ENCODE data around the gene ASB5. TPM values are rescaled to one million over a fixed set of nuclear protein-coding genes. Genes with fewer than 3 reads are reported as not detected.

The ASB5 gene
- total and polyA plus RNA-seq, 2 of the 8 experiments (the other 6 are each of a cell fraction or from before 2014, with no cell fraction given) = 0.02 TPM; not detected in 1

- no peak overlapping the region; the same call in 1 of the 2 replicates for H2BK12ac ChIP-seq (ENCODE audit: low read depth, low read length)
- H3K14ac ChIP-seq (ENCODE audit: insufficient read length) = no peak overlapping the region
- no peak overlapping the region for H3K27ac ChIP-seq (ENCODE audit: low read depth, low read length)
- no peaks in the 10 kb centered on the region for H3K23me2 ChIP-seq (ENCODE audit: low read depth, low read length)
- H3K23ac ChIP-seq (ENCODE audit: insufficient read length) = no peak overlapping the region
- no peak overlapping the region; the same call in 1 of the 2 replicates for H2BK5ac ChIP-seq (ENCODE audit: low read depth, low read length)
- H3K4ac ChIP-seq (replicated peaks; ENCODE audit: insufficient read length, low read depth, low read length) = no peak overlapping the region
- H2BK20ac ChIP-seq (ENCODE audit: low read length) = no peak overlapping the region
- H3K4me3 ChIP-seq (ENCODE audit: extremely low read depth in 1 of 4, insufficient read depth in 2 of 4, low read depth in 3 of 4, low read length in 4 of 4) = no peak overlapping the region
- no peak overlapping the region for H3K18ac ChIP-seq (ENCODE audit: extremely low read depth, low read length)
- no peaks in the 10 kb centered on the region for H3K36me3 ChIP-seq (ENCODE audit: control insufficient read depth in 2 of 4, insufficient read depth in 4 of 4, low read length in 3 of 4)
- H3K56ac ChIP-seq (replicated peaks; ENCODE audit: insufficient read length, low read depth, low read length) = no peak overlapping the region
- no peak for FAIRE-seq
- no peaks in the 10 kb centered on the region for H4K20me1 ChIP-seq (replicated peaks in 1 of 2; ENCODE audit: control insufficient read depth in 1 of 2, insufficient read depth in 2 of 2, low read length in 2 of 2)
- H3K79me1 ChIP-seq (ENCODE audit: low read depth, low read length) = no peaks in the 10 kb centered on the region
- DNase-seq (ENCODE audit: low read depth in 1 of 2, low spot score in 2 of 2) = peak in 1 of 2 experiments; percentile 17
- POLR2A ChIA-PET (ENCODE audit: partially characterized antibody) = no interaction called here
- 0 out of 2 replicates have a peak overlapping the region, but pooled peaks have one; percentile 83 for H2BK15ac ChIP-seq (ENCODE audit: low read length)
- no peak overlapping the region for H4K91ac ChIP-seq (replicated peaks; ENCODE audit: insufficient read length, low read length)
- no peaks in the 10 kb centered on the region for H3K79me2 ChIP-seq (ENCODE audit: control insufficient read depth in 1 of 2, insufficient read depth in 2 of 2, low read length in 2 of 2)
- no peak overlapping the region for H4K8ac ChIP-seq (ENCODE audit: extremely low read depth, insufficient read depth, low read length)
- H2AFZ ChIP-seq (ENCODE audit: low read length) = peak overlapping the region; percentile 95
- no peak overlapping the region for H3K9ac ChIP-seq (replicated peaks in 1 of 4; ENCODE audit: extremely low read depth in 1 of 4, low read depth in 3 of 4, low read length in 3 of 4)
- WGBS, 2 experiments (ENCODE audit: extremely low coverage in 1 of 2, insufficient coverage in 1 of 2, insufficient read length in 1 of 2, insufficient replicate concordance in 2 of 2, low coverage in 1 of 2, low lambda C conversion rate in 2 of 2, missing lambda C conversion rate in 1 of 2) = 78% methylated on average over 12 of the region's 13 CpGs; no CpG with 5 or more reads in 1 of the 2 experiments
- peaks cover 0 to 5% (median 2%) of the 10 kb centered on the region in 4 experiments; a peak in 3 of 7 replicates for H3K4me1 ChIP-seq (replicated peaks in 1 of 4; ENCODE audit: control insufficient read depth in 3 of 4, insufficient read depth in 4 of 4, low read length in 3 of 4)
- no peaks in the 10 kb centered on the region for H3K27me3 ChIP-seq (replicated peaks in 1 of 4; ENCODE audit: control insufficient read depth in 3 of 4, extremely low read depth in 1 of 4, insufficient read depth in 3 of 4, low read length in 3 of 4)
- no peak overlapping the region for H4K5ac ChIP-seq (ENCODE audit: insufficient read length, low read depth, low read length)
- H3K4me2 ChIP-seq (ENCODE audit: insufficient read depth in 1 of 2, low read depth in 2 of 2, low read length in 2 of 2) = no peak overlapping the region
- H2AK5ac ChIP-seq (ENCODE audit: low read depth, low read length) = no peak overlapping the region
- H3K9me3 ChIP-seq (ENCODE audit: insufficient read depth in 2 of 2, low read depth in 1 of 2, low read length in 1 of 2) = no peaks in the 10 kb centered on the region
- CTCF ChIA-PET (ENCODE audit: partially characterized antibody) = interaction anchor here (0.6 to 2.6 kb wide), 25 partner anchors 9 to 330 kb away, joined by 3 to 14 read pairs (median 4); partner anchors contain the start of genes ASB5 and SPATA4
- H2BK120ac ChIP-seq (replicated peaks; ENCODE audit: low read depth, low read length) = no peak overlapping the region
- TF ChIP-seq NRF1 (IDR thresholded peaks at IDR 0.05; ENCODE audit: low read depth, low read length) (no peak), HDAC2 (IDR thresholded peaks at IDR 0.05; ENCODE audit: borderline replicate concordance in 1 of 2, low read depth in 2 of 2, low read length in 2 of 2) (no peak), CTCF (IDR thresholded peaks at IDR 0.05; ENCODE audit: control extremely low read depth in 1 of 3, insufficient read depth in 1 of 3, low read depth in 1 of 3, low read length in 3 of 3) (peak; percentile 30 to 55 (median 47)), BRCA1 (IDR thresholded peaks at IDR 0.05; ENCODE audit: low read depth, low read length) (no peak), SUZ12 (IDR thresholded peaks at IDR 0.05; ENCODE audit: low read length) (no peak), SAP30 (IDR thresholded peaks at IDR 0.05; ENCODE audit: insufficient read depth, insufficient replicate concordance, low read length) (no peak), CBX5 (IDR thresholded peaks at IDR 0.05; ENCODE audit: low read depth, low read length) (no peak), EZH2 (IDR thresholded peaks at IDR 0.05; ENCODE audit: low read depth, low read length, severe bottlenecking) (no peak)
These were observed 8.3 kb upstream of the ASB5 start for GRCh38 chr4:176277162-176277904.

All from H1 (cell line).